Ovary (tissue), 3 donors: ENCODE results near the gene UROC1.

Source experiments
- EP300 ChIP-seq: sonication (generic); formaldehyde crosslinking; IDR thresholded peaks from one replicate; pipeline ENCODE4 v1.6.1; 2017; ENCODE audit warnings: antibody characterized with exemption
- POLR2A ChIP-seq: fragments of 450-650 bp; IDR thresholded peaks from one replicate; pipeline ENCODE4 v1.6.1; 2017; ENCODE audit warnings: antibody characterized with exemption, mild to moderate bottlenecking, moderate library complexity
- TF ChIP-seq, protein P1 (sequence below), 3 donors: fragments of 450-650 bp in 2 of 3; fragments of 200-600 bp in 1 of 3; IDR thresholded peaks; one replicate each; pipeline versions ENCODE4 v1.5.1 to v1.8.0; 2016 to 2022; ENCODE audit warnings: antibody characterized with exemption in 3 of 3, mild to moderate bottlenecking in 1 of 3
- donor health status: DM: no; HTN: no; CAD: no.

DNA sequence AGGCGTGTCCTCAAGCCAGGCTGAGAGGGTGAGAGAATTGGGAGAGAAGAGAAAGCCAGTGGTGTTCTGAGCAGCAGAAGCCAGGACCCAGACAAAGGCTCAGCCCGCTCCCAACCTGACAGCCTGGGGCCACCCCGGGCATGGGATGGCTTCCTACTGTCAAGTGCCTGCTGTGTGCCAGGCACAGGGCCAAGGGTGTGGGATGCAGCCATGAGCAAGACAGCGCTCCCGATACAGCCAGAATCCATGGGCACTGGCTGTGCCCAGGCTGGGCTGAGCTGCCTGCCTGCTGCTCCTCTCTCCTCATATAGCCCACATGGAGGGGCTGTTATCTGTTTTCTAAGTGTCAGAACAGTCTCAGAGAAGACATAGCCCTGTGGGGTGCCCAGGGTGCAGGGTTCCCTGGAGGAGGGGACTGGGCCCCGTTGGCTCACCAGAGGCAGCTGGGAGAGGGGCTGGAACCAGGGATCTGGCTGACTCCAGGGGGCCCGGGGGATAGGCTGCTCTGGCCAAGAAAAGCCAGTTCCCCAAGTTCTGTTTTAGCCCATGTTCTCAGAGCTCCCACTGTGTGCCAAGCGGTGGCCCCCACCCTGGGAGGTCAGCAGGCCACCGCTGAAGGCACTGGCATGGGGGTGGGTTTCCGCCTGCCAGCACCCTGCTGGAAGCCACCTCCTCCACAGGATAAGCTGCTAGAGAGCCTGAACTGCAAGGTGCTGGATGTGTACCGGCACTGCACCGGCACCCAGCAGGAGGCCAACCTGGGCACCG is 83.9 kb downstream of the UROC1 start:
- TF ChIP-seq EP300 (no peak), POLR2A (no peak)
- TF ChIP-seq, protein P1, sequence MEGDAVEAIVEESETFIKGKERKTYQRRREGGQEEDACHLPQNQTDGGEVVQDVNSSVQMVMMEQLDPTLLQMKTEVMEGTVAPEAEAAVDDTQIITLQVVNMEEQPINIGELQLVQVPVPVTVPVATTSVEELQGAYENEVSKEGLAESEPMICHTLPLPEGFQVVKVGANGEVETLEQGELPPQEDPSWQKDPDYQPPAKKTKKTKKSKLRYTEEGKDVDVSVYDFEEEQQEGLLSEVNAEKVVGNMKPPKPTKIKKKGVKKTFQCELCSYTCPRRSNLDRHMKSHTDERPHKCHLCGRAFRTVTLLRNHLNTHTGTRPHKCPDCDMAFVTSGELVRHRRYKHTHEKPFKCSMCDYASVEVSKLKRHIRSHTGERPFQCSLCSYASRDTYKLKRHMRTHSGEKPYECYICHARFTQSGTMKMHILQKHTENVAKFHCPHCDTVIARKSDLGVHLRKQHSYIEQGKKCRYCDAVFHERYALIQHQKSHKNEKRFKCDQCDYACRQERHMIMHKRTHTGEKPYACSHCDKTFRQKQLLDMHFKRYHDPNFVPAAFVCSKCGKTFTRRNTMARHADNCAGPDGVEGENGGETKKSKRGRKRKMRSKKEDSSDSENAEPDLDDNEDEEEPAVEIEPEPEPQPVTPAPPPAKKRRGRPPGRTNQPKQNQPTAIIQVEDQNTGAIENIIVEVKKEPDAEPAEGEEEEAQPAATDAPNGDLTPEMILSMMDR (IDR thresholded peaks at IDR 0.05) = no peak
